ENCODE data around the gene PRR27. TPM values are rescaled to one million over a fixed set of nuclear protein-coding genes. Genes with fewer than 3 reads are reported as not detected.

PRR27 gene
- total RNA-seq, 4 donors from 2014 or later = not detected

GRCh38 chr4:70183168-70183939, 29.3 kb downstream of the PRR27 start:
- H3K27me3 ChIP-seq = peaks cover 0 to 21% (median 0%) of the 10 kb centered on the region in 4 donors
- no peak overlapping the region for H3K4me3 ChIP-seq
- H3K4me1 ChIP-seq = no peaks in the 10 kb centered on the region
- H3K27ac ChIP-seq = no peak overlapping the region
- no peaks in the 10 kb centered on the region for H3K9me3 ChIP-seq
- intact Hi-C loops (cut with DNase I) = no loop called here
- TF ChIP-seq CTCF (IDR thresholded peaks at IDR 0.05) = peak in 3 of 6 experiments; percentile 41 to 61 (median 46)
- TF ChIP-seq POLR2A (IDR thresholded peaks at IDR 0.05) = no peak
- no peaks in the 10 kb centered on the region for H3K36me3 ChIP-seq
- WGBS, 2 donors = 41 to 42% methylated on average over 6 of the region's 6 CpGs
- no peak for DNase-seq

GRCh38 chr4:70183940-70184246, 29.9 kb downstream of the PRR27 start:
- H3K9me3 ChIP-seq = no peaks in the 10 kb centered on the region
- TF ChIP-seq POLR2A (IDR thresholded peaks at IDR 0.05) = no peak
- TF ChIP-seq CTCF (IDR thresholded peaks at IDR 0.05) = no peak
- H3K36me3 ChIP-seq = no peaks in the 10 kb centered on the region
- H3K27me3 ChIP-seq = peaks cover 0 to 21% (median 0%) of the 10 kb centered on the region in 4 donors
- H3K27ac ChIP-seq = no peak overlapping the region
- intact Hi-C loops (cut with DNase I) = no loop called here
- WGBS, 2 donors = 81 to 92% methylated on average over 1 of the region's 1 CpG
- no peaks in the 10 kb centered on the region for H3K4me1 ChIP-seq
- DNase-seq = no peak
- H3K4me3 ChIP-seq = no peak overlapping the region

GRCh38 chr4:70187216-70187615, 33.2 kb downstream of the PRR27 start:
- peaks cover 0 to 21% (median 0%) of the 10 kb centered on the region in 4 donors for H3K27me3 ChIP-seq
- no peaks in the 10 kb centered on the region for H3K9me3 ChIP-seq
- TF ChIP-seq POLR2A (IDR thresholded peaks at IDR 0.05) (no peak), CTCF (IDR thresholded peaks at IDR 0.05) (no peak)
- DNase-seq = no peak
- intact Hi-C loops (cut with DNase I) = no loop called here
- no peaks in the 10 kb centered on the region for H3K36me3 ChIP-seq
- no peaks in the 10 kb centered on the region for H3K4me1 ChIP-seq
- no peak overlapping the region for H3K27ac ChIP-seq
- 87 to 88% methylated on average over 1 of the region's 1 CpG for WGBS, 2 donors
- no peak overlapping the region for H3K4me3 ChIP-seq

GRCh38 chr4:70190579-70190978, 36.5 kb downstream of the PRR27 start:
- DNase-seq = no peak
- 90 to 94% methylated on average over 1 of the region's 1 CpG for WGBS, 2 donors
- H3K9me3 ChIP-seq = no peaks in the 10 kb centered on the region
- no peak overlapping the region for H3K27ac ChIP-seq
- no peaks in the 10 kb centered on the region for H3K36me3 ChIP-seq
- TF ChIP-seq CTCF (IDR thresholded peaks at IDR 0.05) (no peak), POLR2A (IDR thresholded peaks at IDR 0.05) (no peak)
- H3K4me3 ChIP-seq = no peak overlapping the region
- no peaks in the 10 kb centered on the region for H3K4me1 ChIP-seq
- intact Hi-C loops (cut with DNase I) = no loop called here
- peaks cover 0 to 19% (median 0%) of the 10 kb centered on the region in 4 donors for H3K27me3 ChIP-seq

GRCh38 chr4:70191647-70192046, 37.6 kb downstream of the PRR27 start:
- H3K4me3 ChIP-seq = no peak overlapping the region
- no peak overlapping the region for H3K27ac ChIP-seq
- H3K9me3 ChIP-seq = no peaks in the 10 kb centered on the region
- no peaks in the 10 kb centered on the region for H3K4me1 ChIP-seq
- H3K27me3 ChIP-seq = peaks cover 0 to 9% (median 0%) of the 10 kb centered on the region in 4 donors
- intact Hi-C loops (cut with DNase I) = no loop called here
- DNase-seq = no peak
- no peaks in the 10 kb centered on the region for H3K36me3 ChIP-seq
- no peak for TF ChIP-seq POLR2A (IDR thresholded peaks at IDR 0.05)
- TF ChIP-seq CTCF (IDR thresholded peaks at IDR 0.05) = no peak
- WGBS, 2 donors = 25 to 32% methylated on average over 1 of the region's 1 CpG

All from esophagus squamous epithelium (tissue), 5 donors.